HCT116 (cell line): ENCODE results near the gene GRIK2.

Experiments
- EGR1 ChIP-seq: IDR thresholded peaks from 2 replicates; pipeline ENCODE4 v1.6.1; 2012; ENCODE audit warnings: low read depth
- POLR2A ChIP-seq: IDR thresholded peaks from 2 replicates; pipeline ENCODE4 v1.7.0; 2011; ENCODE audit warnings: borderline replicate concordance; ENCODE audit not compliant: insufficient read depth, insufficient read length; ENCODE audit errors: extremely low read depth
- POLR2AphosphoS5 ChIP-seq: IDR thresholded peaks from 2 replicates; pipeline ENCODE4 v1.6.1; 2011; ENCODE audit warnings: mild to moderate bottlenecking, low read depth, low read length, moderate library complexity
- YY1 ChIP-seq: IDR thresholded peaks from 2 replicates; pipeline ENCODE4 v1.6.1; 2011; ENCODE audit warnings: low read length, low read depth, moderate library complexity, mild to moderate bottlenecking; ENCODE audit not compliant: insufficient replicate concordance; ENCODE audit errors: extremely low read depth
- ZFX ChIP-seq: fragments of 450-650 bp; IDR thresholded peaks from 2 replicates; pipeline ENCODE4 v1.6.1; 2017
- TF ChIP-seq, protein P1 (sequence below), 3 experiments: fragments of 200-600 bp in 1 of 3; sonication (generic) in 1 of 3; IDR thresholded peaks in 2 of 3; conservative IDR thresholded peaks in 1 of 3; 2 replicates each; pipeline ENCODE4 v1.5.1; 2012 to 2017; ENCODE audit warnings: low read depth in 2 of 3, low read length in 2 of 3, antibody characterized with exemption in 1 of 3, borderline replicate concordance in 1 of 3, control low read depth in 1 of 3, mild to moderate bottlenecking in 1 of 3, mixed read lengths in 1 of 3, mixed run types in 1 of 3, moderate library complexity in 1 of 3; ENCODE audit not compliant: insufficient read depth in 1 of 3
- TF ChIP-seq, protein P2 (sequence below): IDR thresholded peaks from 2 replicates; pipeline ENCODE4 v1.6.1; 2012
- TF ChIP-seq, protein P3 (sequence below): IDR thresholded peaks from 2 replicates; pipeline ENCODE4 v1.6.1; 2011; ENCODE audit warnings: mild to moderate bottlenecking, low read length, moderate library complexity; ENCODE audit not compliant: insufficient replicate concordance; ENCODE audit errors: extremely low read depth

DNA sequence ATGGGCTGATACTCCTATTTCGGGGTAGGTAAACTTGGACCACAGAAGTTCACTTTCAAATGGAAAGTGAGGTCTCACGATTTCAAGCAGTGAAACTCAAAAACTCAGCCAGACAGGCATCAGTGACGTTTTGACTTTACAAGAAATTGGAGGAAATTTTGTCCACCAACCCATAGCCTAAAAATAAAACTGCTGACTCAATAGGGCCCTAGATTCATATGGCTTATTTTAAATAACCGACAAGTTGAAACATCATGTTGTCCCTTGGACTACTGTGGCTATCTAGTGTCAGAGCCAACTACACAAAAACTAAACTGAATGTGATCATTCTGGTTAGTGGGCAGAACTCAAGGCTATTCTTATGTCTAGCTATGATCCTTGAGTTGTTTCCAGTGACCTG, 486.3 kb downstream of the GRIK2 start:
- TF ChIP-seq, protein P1, sequence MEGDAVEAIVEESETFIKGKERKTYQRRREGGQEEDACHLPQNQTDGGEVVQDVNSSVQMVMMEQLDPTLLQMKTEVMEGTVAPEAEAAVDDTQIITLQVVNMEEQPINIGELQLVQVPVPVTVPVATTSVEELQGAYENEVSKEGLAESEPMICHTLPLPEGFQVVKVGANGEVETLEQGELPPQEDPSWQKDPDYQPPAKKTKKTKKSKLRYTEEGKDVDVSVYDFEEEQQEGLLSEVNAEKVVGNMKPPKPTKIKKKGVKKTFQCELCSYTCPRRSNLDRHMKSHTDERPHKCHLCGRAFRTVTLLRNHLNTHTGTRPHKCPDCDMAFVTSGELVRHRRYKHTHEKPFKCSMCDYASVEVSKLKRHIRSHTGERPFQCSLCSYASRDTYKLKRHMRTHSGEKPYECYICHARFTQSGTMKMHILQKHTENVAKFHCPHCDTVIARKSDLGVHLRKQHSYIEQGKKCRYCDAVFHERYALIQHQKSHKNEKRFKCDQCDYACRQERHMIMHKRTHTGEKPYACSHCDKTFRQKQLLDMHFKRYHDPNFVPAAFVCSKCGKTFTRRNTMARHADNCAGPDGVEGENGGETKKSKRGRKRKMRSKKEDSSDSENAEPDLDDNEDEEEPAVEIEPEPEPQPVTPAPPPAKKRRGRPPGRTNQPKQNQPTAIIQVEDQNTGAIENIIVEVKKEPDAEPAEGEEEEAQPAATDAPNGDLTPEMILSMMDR (IDR thresholded peaks at IDR 0.05 in 2 of 3, conservative IDR thresholded peaks at IDR 0.05 in 1 of 3; ENCODE audit: borderline replicate concordance in 1 of 3, insufficient read depth in 1 of 3, low read depth in 2 of 3, low read length in 2 of 3): no peak
- no peak for TF ChIP-seq YY1
- TF ChIP-seq, protein P2, sequence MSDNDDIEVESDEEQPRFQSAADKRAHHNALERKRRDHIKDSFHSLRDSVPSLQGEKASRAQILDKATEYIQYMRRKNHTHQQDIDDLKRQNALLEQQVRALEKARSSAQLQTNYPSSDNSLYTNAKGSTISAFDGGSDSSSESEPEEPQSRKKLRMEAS: no peak
- no peak for TF ChIP-seq POLR2A
- TF ChIP-seq, protein P3, sequence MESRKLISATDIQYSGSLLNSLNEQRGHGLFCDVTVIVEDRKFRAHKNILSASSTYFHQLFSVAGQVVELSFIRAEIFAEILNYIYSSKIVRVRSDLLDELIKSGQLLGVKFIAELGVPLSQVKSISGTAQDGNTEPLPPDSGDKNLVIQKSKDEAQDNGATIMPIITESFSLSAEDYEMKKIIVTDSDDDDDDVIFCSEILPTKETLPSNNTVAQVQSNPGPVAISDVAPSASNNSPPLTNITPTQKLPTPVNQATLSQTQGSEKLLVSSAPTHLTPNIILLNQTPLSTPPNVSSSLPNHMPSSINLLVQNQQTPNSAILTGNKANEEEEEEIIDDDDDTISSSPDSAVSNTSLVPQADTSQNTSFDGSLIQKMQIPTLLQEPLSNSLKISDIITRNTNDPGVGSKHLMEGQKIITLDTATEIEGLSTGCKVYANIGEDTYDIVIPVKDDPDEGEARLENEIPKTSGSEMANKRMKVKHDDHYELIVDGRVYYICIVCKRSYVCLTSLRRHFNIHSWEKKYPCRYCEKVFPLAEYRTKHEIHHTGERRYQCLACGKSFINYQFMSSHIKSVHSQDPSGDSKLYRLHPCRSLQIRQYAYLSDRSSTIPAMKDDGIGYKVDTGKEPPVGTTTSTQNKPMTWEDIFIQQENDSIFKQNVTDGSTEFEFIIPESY: no peak
- TF ChIP-seq EGR1: no peak
- no peak for TF ChIP-seq POLR2AphosphoS5
- TF ChIP-seq ZFX: no peak
